ENCODE results near the gene CACNA1E. TPM values are rescaled to one million over a fixed set of nuclear protein-coding genes. Genes with fewer than 3 reads are reported as not detected.

The CACNA1E gene
- polyA plus RNA-seq (ENCODE audit: insufficient read length in 4 of 4) = under 1 TPM; 0.14 to 0.71 (median 0.40) TPM

DNA sequence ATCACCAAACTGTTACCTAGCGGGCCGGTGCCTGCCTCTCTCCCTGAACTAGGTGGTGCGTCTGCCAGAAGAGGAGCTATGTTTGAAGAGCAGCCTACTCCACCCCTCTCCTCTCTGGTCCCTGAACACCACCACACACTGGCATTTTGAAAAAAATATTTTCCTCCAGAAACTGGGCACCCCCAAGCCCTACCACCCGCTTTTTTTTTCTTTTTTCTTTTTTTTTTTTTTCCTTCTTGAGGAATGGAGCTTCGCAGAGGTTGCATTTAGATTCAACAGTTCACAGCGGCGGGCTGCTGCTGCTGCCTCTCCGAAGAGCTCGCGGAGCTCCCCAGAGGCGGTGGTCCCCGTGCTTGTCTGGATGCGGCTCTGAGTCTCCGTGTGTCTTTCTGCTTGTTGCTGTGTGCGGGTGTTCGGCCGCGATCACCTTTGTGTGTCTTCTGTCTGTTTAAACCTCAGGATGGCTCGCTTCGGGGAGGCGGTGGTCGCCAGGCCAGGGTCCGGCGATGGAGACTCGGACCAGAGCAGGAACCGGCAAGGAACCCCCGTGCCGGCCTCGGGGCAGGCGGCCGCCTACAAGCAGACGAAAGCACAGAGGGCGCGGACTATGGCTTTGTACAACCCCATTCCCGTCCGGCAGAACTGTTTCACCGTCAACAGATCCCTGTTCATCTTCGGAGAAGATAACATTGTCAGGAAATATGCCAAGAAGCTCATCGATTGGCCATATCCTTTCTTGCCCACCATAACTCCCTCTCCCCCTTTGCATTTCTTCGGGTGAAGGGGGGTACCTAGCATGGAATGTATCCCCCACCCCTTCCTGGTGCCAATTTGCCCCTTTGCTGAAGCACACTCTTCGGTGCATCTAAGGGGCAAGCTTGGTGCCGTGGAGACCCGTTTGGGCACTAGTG, at the start of gene CACNA1E:
Gene CACNA1E, plus strand, starts transcription at position 233 of the 911 bp plus-strand sequence. Its CDS starts 228 bp downstream, at position 461.
- no peak for DNase-seq (ENCODE audit: low read depth in 4 of 4, low spot score in 2 of 4)

DNA sequence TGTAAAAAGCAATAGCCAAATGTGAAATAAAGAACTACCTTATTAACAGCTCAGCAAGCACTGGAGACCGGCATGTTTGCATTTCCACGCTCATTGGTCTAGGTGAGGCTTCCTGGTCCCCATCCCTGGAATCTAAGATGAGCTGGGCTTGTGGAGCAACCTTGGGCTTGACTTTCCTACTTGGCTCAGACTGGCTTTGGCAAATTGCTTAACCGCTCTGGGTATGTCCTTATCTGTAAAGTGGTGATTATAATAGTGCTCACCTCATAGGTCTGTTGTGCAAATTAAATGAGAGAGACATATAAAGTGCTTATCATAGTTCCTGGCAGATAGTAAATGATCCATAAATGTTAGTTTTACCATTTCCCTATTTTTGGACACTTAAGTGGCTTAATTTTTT, 49.4 kb upstream of the CACNA1E start:
- DNase-seq (ENCODE audit: low read depth in 4 of 4, low spot score in 2 of 4) = no peak

DNA sequence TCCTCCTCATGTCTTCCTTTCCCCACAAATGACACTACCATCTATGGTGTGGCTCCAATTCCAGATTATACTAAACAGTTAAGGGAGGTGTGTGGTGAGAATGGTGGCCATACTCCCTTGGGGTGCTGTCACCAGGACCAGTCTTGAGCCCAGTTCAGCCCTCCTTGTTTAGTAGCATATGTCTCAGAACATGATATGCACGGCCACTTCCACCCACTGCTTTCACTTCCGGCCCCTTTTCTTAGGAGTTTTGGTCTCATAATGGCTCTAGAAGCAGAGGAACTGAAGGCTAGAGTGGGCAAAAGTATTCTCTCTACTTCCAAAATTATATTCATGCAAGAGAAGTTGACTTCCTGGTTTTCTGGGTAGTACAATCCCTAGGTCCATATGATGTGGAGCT, 45.3 kb upstream of the CACNA1E start:
- no peak for DNase-seq (ENCODE audit: low read depth in 4 of 4, low spot score in 2 of 4)

DNA sequence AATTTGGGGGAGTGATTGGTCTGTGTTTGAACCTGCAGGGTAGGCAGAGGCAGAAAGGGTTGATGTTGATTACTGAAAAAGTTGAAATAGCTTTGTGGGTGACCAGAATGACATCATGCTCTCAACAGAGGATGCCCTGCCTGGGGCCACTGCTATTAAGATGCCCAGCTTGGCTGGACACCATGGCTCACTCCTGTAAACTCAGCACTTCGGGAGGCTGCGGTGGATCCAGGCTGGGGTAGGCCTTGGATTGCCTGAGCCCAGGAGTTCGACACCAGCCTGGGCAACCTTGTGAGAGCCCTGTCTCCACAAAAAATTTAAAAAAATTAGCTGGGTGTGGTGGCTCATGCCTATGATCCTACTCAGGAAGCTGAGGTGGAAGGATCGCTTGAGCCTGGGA, 42.8 kb upstream of the CACNA1E start:
- DNase-seq (ENCODE audit: low read depth in 4 of 4, low spot score in 2 of 4) = no peak

DNA sequence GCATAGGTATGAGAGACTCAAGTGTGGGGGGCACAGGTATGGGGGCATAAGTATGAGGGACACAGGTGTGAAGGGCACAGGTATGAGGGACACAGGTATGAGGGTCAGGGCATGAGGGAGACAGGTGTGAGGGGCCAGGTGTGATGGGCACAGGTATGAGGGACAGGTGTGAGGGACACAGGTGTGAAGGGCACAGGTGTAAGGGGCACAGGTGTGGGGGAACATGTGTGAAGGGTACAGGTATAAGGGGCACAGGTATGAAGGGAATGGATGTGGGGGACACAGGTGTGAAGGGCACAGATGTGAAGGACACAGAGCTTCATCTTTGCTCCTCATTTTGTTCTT, 41.2 kb upstream of the CACNA1E start:
- no peak for DNase-seq (ENCODE audit: low read depth in 4 of 4, low spot score in 2 of 4)

DNA sequence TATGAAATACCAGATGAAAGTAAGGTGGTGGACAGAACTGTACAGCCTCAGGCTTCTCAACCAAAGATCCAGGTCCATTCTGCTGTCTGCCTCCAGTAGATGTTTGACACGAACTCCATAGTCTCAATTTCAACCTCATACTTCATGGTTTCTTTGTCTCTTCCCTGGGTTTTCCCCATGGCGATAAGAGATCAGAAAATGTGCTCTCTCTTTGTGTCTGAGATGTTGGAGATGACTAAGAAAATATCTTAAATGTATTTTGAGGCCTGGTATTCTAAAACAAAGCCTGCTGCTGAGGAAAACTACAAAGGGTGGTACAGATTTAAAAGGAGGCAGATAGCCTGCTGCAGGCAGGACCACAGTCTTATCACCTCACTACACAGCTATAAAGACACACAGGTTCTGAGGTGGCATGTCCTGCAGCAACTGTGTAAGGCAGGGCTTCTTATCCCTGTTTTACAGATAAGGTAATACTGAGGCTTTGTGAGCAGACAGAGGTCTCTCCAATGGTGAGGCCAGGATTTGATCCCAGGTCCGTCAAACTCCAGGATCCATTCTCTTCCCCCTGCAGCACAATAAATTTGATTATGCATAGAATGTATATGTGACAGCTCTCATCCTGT, 40.0 kb upstream of the CACNA1E start:
- no peak for DNase-seq (ENCODE audit: low read depth in 4 of 4, low spot score in 2 of 4)

DNA sequence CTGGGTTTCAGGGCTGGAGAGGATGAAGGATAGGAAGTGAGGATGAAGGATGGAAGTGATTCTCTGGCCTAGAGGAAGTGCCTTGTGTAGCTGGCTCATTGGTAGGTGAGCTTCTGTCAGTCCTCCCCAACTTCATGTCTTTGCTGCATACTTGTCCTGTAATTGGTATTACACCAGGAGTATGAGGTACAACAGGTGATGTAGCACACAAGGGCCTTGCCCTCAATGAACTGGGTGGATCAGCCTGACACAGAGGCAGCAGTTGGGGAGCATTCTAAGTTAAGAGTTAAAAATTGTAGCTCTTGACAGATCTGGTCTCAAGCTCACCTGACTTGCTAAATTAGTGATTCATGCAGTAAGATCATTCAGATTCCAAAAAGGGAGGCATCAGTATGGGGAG, 37.9 kb upstream of the CACNA1E start:
- no peak for DNase-seq (ENCODE audit: low read depth in 4 of 4, low spot score in 2 of 4)

DNA sequence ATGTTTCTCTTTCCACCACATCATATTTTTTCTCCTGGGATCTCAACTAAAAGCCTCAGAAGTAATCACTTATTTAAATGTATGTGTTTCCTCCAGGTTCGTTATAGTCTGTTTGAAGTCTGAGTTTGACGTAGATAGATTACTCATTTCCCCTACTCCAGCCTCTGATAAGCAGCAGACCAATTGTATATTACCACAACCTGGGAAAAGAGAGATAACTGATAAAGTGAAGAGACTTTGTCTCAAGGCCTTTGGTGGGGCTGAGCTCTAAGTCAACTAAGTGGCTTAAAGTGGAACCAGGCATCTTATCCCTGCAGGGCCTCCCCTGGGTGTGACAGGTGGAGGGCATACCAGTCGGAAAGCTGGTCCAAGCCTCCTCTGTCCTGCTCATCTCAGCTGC, 34.9 kb upstream of the CACNA1E start:
- no peak for DNase-seq (ENCODE audit: low read depth in 4 of 4, low spot score in 2 of 4)

DNA sequence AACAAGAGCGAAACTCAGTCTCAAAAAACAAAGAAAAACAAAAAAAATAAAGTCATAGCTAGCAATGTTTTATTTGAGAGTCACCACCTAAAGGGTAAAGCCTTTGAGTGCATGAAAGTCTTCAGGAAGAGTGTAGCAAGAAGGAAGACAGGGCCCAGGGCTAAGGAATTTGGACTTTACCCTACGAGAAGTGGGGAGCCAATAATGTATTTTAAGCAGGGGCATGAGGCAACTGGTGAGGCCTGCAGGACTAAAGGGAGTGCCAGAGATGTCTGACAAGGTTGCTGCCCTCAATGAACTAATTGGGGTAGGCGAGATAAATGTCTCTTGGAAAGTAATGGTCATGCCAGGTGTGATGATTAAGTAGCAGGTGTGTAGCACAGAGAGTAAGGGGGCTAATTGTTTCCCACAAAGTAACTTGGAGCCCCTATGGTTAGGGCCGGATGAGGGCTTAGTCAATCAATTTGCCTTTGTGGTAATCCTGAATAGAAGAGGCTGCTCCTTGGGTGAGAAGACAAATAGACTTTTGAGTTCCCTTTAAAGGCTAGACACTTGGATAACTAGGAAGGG, 31.6 kb upstream of the CACNA1E start:
- DNase-seq (ENCODE audit: low read depth in 4 of 4, low spot score in 2 of 4) = no peak

DNA sequence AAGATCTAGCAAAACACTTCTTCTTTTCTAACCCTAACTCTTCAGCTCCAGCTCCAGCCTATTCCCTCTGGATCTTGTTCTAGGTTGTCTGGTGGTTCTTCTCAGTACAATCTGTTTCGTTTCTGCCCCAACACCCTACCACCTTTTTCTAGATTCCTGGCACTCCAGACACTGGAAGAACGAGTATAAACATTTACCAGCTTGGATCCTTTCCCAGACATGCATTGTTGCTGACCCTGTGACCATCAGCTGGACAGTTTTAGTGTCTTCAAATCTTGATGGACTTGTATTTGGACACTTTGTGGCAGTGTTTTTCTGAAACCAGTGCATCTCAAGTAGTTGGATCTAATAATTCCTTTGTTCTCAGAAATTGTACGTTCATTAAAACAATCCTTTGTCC, 30.6 kb upstream of the CACNA1E start:
- no peak for DNase-seq (ENCODE audit: low read depth in 4 of 4, low spot score in 2 of 4)

DNA sequence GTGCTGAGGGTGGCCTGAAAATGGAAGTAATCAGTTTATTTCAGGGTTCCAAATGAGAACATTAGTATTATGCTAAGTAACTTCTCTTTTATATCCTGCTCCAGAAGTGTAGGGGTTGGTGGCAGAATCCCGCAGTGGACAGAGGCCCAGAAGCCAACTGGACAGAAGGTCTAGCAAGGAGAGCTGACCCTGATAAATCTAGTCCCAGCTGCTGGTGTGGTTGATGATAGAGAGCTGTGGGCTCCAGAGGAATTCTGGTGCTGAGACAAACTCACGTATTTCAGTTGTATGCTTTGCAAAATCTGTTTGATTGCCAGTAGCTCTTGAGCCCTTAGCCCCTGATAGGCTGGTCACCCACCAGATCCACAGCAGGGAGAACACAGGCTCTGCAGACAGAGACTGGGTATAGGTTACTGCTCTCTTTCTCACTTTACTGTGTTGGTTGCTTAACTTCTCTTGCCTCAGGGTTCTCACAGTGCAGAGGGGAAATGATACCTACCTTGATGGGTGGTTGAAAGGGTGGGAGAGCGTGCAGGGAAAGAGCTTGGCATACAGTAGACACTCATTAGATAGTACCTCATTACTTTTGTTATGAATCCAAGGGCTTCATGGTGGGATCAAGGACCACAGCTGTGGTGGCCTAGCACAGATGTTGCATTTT, 29.6 kb upstream of the CACNA1E start:
- no peak for DNase-seq (ENCODE audit: low read depth in 4 of 4, low spot score in 2 of 4)

DNA sequence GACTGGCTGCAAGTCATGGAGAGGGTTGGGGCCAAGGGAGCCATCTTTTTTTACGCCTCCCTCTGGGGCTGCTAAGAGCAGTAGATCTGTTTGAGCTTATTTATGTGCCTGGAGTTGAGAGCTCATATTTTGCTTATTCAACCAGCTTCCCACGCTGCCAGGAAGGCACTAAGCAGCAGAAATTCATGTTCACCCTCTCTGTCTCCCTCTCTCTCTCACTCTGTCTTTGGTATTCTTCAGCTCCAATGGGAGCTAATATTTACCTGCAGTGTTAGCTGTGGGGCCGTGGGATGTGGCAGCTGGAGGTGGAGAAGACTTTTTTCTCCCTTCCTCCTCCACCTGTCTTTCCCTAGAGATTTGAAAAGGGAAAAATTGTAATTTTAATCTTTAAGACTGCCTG, 26.8 kb upstream of the CACNA1E start:
- no peak for DNase-seq (ENCODE audit: low read depth in 4 of 4, low spot score in 2 of 4)

DNA sequence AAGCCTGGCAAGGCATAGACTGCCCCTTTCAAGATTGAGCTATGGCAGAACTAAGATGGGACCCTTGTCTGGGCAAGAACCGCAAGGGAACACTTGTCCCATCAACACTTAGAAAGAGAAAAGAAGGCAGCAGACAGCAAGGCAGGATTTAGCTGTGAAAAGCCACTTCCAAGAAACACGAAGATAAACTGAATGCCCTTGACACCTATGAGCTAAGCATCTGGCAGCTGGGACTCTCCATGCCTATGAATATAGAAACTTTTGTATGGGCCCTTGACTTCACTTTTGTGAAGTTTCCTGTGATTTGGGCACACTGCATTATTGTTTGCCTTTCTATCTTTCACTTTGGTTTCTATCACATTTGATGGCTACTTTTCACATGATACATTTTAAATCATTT, 24.9 kb upstream of the CACNA1E start:
- DNase-seq (ENCODE audit: low read depth in 4 of 4, low spot score in 2 of 4) = no peak

DNA sequence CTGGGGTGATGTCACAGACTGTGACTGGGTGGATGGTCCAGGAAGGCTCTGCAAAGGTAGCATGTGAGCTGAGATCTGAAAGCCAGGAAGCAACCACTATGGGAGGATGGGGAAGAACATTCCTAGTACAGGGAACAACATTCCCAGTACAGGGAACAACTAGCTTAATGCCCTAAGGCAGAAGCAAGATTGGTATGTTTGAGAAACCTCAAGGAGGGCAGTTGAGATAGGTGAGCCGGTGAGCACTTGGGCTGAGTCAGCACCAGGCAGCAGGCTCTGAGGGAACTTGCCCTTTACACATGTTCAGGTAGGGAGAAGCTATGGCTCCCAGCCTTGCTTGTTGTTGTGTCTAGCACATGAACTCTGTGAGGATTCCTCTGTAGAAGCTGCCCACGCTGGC, 24.2 kb upstream of the CACNA1E start:
- DNase-seq (ENCODE audit: low read depth in 4 of 4, low spot score in 2 of 4) = no peak

DNA sequence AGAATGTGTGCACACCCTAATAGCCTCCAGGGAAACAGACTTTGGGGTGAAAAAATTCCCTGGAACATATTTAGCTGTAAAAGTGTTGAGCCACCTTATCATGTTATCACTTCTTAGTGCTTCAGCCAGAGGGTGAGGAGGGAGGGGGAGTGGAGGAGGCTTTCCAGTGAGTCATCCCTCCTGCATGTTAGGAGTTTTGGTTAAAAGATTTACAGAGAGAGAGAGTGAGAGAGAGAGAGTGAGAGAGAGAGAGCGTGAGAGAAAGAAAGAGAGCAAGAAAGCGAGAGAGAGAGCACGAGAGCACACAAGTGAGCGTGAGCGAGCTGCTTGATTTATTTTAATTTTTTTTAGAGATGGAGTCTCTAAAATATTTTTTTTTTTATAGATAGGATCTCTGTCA, 13.5 kb upstream of the CACNA1E start:
- no peak for DNase-seq (ENCODE audit: low read depth in 4 of 4, low spot score in 2 of 4)

DNA sequence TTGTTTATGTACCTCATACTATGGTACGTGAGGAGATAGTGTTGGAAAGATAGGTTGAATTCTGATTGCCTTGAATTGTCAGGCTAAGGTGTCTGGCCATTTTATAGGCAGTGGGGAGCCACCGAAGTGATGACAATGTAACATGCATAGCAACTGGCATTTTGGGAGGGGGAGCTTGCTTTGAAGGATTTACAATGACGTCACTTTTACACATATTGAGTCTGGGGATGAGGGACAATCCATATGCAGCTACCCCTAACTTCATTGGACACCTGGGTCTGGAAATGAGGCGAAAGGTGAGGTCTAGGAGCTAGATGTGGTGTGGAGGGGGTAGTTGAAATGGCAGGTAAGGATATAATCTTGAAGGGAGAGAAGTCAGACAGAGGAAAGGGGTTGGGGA, 7.7 kb upstream of the CACNA1E start:
- DNase-seq (ENCODE audit: low read depth in 4 of 4, low spot score in 2 of 4) = no peak

DNA sequence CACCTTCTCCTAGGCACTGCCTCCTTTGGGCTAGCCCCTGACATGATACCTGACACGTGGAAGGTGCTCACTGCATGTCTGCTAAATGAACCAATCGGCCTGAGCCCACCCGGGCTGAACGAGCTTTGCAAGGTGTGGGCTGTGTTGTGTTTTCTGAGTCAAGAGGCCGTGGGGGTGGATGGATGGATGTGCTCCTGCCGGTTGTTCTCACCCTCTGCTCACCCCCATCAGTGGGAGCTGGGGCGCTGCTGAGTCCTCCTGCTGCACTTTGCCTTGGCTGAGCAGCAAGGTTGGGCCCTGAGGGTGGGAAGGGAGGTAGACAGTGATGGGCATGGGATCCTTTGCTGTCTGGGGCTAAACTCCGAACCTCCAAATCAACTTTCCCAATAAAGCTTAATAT, 6.7 kb upstream of the CACNA1E start:
- DNase-seq (ENCODE audit: low read depth in 4 of 4, low spot score in 2 of 4) = no peak

DNA sequence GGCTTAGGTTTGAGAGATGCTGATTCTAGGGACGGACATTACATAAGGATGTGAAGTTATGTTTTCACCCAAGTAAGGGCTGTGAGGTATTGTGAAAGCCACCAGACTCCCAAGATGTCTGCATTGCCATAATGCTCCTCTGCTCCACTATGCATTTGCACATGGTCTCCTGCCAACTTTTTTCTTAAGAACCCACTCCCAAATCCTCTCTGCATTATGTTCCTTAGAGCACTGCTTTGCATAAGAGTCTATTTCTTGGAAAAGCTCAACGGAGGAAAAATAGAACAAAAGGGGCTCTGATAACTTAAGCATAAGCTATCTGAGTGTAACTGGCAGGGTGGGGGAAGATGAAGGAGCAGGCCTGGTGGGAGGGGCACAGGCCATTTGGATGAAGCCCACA, 5.0 kb upstream of the CACNA1E start:
- no peak for DNase-seq (ENCODE audit: low read depth in 4 of 4, low spot score in 2 of 4)

DNA sequence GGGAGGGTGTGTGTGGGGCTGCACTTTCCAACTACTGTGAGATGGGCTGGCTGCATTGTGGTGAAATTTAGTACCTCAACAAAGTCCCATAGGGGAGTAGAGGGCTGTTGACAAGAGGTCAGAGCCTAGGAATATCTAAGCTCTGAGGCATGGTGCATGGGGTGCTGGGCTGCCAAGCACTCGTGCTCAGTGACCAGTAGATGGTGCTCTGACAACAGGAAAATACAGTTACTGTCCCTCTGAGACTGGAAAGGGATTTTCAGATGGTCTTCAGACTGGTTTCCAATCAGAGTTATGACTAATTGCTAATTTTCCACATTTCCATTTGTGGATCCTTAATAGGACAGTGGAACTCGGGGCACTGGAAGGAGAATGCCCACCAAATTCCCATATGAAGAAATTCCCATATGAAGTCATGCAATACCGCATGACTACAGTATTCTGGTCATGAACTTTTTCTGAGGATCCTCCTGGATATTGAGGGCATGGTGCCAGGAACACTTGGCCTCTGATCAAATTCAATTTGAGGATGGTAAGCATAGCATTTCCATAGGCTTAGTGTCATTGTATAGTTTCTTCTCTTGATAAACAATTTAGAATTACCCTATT, 4.1 kb upstream of the CACNA1E start:
- peak in 1 of 4 donors; percentile 60 for DNase-seq (ENCODE audit: low read depth in 4 of 4, low spot score in 2 of 4)

DNA sequence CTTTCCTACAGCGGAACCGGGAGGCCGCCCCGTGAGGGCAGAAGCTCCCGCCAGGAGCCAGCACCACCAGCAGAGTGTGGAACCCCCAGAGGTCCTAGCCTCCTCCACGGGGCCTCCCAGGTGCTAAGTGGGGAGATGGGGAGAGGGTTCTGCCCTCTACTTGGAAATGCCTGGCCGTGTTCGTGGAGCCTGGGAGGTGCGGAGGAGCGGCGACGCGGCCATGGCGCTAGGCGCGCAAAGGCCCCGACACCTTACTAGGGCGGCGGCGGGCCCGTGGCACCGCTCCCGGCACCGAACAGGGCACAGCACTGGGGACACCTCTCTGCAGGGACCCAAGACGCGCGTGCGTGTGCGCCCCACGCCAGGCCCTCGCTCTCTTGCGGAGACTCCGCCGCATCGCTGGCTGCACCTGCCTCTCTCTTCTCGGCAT, 1.3 kb upstream of the CACNA1E start:
- DNase-seq (ENCODE audit: low read depth in 4 of 4, low spot score in 2 of 4) = no peak
